HepG2 (cell line): ENCODE data around the gene CLN6. TPM values are rescaled to one million over a fixed set of nuclear protein-coding genes. Genes with fewer than 3 reads are reported as not detected.

ENCODE experiments used
- FOXP1 ChIP-seq, 2 experiments: fragments of 450-650 bp in 1 of 2; IDR thresholded peaks; 2 replicates each; pipeline ENCODE4 v1.6.1; 2017 to 2018; ENCODE audit warnings: antibody characterized with exemption in 1 of 2
- KLF11 ChIP-seq: IDR thresholded peaks from 2 replicates; pipeline ENCODE4 v1.6.1; 2016; ENCODE audit warnings: missing compliant biosample characterization
- KLF6 ChIP-seq: IDR thresholded peaks from 2 replicates; pipeline ENCODE4 v1.8.0; 2016; ENCODE audit warnings: missing biosample characterization, missing genetic modification reagents
- PAX8 ChIP-seq: sonication (generic); formaldehyde crosslinking; IDR thresholded peaks from 2 replicates; pipeline ENCODE4 v1.8.0; 2022; ENCODE audit warnings: mild to moderate bottlenecking, missing genetic modification reagents, borderline replicate concordance
- RBFOX2 ChIP-seq: fragments of 200-400 bp; formaldehyde crosslinking; IDR thresholded peaks from 2 replicates; pipeline ENCODE4 v1.6.1; 2017; ENCODE audit warnings: low read depth, mild to moderate bottlenecking, low read length
- SMAD3 ChIP-seq: sonication (generic); formaldehyde crosslinking; IDR thresholded peaks from 2 replicates; pipeline ENCODE4 v1.4.0; 2020; ENCODE audit warnings: missing genetic modification reagents
- SP1 ChIP-seq, 2 experiments: fragments of 450-650 bp in 1 of 2; sonication (generic) in 1 of 2; formaldehyde crosslinking in 1 of 2; IDR thresholded peaks; 2 replicates each; pipeline versions ENCODE4 v1.4.0 to v1.6.1; 2016 to 2020; ENCODE audit warnings: missing genetic modification reagents in 1 of 2
- TEAD2 ChIP-seq: sonication (generic); formaldehyde crosslinking; IDR thresholded peaks from 2 replicates; pipeline ENCODE4 v1.9.0; 2021; ENCODE audit warnings: missing genetic modification reagents
- ZNF335 ChIP-seq: sonication (generic); formaldehyde crosslinking; IDR thresholded peaks from 2 replicates; pipeline ENCODE4 v1.4.0; 2020; ENCODE audit warnings: missing genetic modification reagents
- ZNF605 ChIP-seq: sonication (generic); formaldehyde crosslinking; IDR thresholded peaks from 2 replicates; pipeline ENCODE4 v1.8.0; 2022; ENCODE audit warnings: mild to moderate bottlenecking, missing genetic modification reagents
- ZNF703 ChIP-seq: sonication (generic); formaldehyde crosslinking; IDR thresholded peaks from 2 replicates; pipeline ENCODE4 v1.5.1; 2020; ENCODE audit warnings: missing genetic modification reagents, mild to moderate bottlenecking, moderate library complexity, borderline replicate concordance
- polyA plus RNA-seq, 8 experiments: library from polyadenylated mRNA; depleted of rRNA in 3 of 8; stranded (reverse) in 7 of 8; unstranded in 1 of 8; fragments of >200 nt; fragmentation: Illumina TruSeq in 4 of 8; extraction: Trizol in 4 of 8; gene quantifications; 2 replicates each; pipeline versions ENCODE4 v1.2.1 to v1.2.3, GENCODE V29; 2011 to 2016; ENCODE audit warnings: low read depth in 4 of 8, missing spikeins in 1 of 8, mixed read lengths in 1 of 8; ENCODE audit not compliant: insufficient read depth in 1 of 8
- total RNA-seq, 5 experiments: library from RNA; depleted of rRNA; stranded (reverse); fragments of >200 nt; fragmentation: Illumina TruSeq; extraction: Trizol; gene quantifications; 2 replicates each; pipeline ENCODE4 v1.2.3, GENCODE V29; 2016; ENCODE audit warnings: low read depth in 1 of 5
- TF ChIP-seq, protein P1 (sequence below): sonication (generic); formaldehyde crosslinking; IDR thresholded peaks from 2 replicates; pipeline ENCODE4 v1.4.0; 2020; ENCODE audit warnings: mild to moderate bottlenecking, missing genetic modification reagents
- TF ChIP-seq, protein P2 (sequence below): sonication (generic); formaldehyde crosslinking; IDR thresholded peaks from 2 replicates; pipeline ENCODE4 v1.5.1; 2020; ENCODE audit warnings: mild to moderate bottlenecking, missing genetic modification reagents, moderate library complexity
- TF ChIP-seq, protein P3 (sequence below): sonication (generic); formaldehyde crosslinking; IDR thresholded peaks from 2 replicates; pipeline ENCODE4 v1.4.0; 2020; ENCODE audit warnings: mild to moderate bottlenecking, missing genetic modification reagents
- TF ChIP-seq, protein P4 (sequence below): sonication (generic); formaldehyde crosslinking; IDR thresholded peaks from 2 replicates; pipeline ENCODE4 v1.8.1; 2023; ENCODE audit warnings: mild to moderate bottlenecking, moderate library complexity, missing genetic modification reagents

Gene CLN6
- total and polyA plus RNA-seq, 2 of the 13 experiments (the other 11 are each of a cell fraction or from before 2014, with no cell fraction given): 24.9 to 27.1 TPM

DNA sequence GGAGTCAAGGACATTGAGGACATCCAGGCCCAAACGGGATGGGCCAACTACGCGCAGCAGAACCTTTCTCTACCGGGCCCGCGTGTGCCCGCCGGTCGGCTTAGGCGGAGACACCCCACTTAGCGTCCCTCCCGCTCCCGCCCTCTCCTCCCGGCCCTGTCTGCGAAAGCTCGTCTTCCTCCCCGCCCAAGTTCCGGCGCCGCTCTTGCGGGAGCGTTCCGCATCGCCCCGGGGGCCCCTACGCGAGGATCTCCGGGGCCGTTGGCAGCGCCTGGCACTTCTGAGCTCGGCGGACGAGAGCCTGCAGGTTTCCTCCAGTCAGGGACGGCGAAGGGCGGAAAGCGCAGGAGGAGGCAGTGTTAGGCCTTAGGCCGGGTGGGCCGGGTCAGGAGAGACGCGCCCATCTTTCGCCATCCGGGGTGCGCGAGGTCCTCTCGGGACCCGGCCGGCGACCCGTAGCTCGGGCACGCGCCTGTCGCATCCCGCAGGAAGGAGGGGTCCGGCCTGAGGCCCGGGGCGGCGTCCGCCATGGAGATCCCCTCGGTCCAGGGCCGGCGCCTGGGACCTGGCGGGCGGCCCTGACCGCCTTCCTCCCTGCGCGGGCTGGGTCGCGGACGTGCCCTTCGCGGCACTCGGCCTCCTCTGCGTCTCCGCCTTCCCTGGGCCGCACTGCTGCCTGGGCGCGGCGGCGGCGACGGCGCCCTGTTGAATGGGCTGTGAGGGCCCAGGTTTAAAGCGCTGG is 48.2 kb upstream of the CLN6 start, which contains the start of gene FEM1B (continued):
- TF ChIP-seq, protein P1, sequence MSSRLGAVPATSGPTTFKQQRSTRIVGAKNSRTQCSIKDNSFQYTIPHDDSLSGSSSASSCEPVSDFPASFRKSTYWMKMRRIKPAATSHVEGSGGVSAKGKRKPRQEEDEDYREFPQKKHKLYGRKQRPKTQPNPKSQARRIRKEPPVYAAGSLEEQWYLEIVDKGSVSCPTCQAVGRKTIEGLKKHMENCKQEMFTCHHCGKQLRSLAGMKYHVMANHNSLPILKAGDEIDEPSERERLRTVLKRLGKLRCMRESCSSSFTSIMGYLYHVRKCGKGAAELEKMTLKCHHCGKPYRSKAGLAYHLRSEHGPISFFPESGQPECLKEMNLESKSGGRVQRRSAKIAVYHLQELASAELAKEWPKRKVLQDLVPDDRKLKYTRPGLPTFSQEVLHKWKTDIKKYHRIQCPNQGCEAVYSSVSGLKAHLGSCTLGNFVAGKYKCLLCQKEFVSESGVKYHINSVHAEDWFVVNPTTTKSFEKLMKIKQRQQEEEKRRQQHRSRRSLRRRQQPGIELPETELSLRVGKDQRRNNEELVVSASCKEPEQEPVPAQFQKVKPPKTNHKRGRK (CRISPR knock-in tag): no peak
- no peak; the same call in 1 of the 2 replicates for TF ChIP-seq SMAD3 (CRISPR knock-in tag)
- TF ChIP-seq SP1 (IDR thresholded peaks at IDR 0.05): no peak
- peak; percentile 80 for TF ChIP-seq SP1 (CRISPR knock-in tag; IDR thresholded peaks at IDR 0.05)
- peak; percentile 80 for TF ChIP-seq KLF6 (CRISPR knock-in tag)
- no peak; the same call in 1 of the 2 replicates for TF ChIP-seq PAX8 (CRISPR knock-in tag)
- TF ChIP-seq KLF11: no peak
- TF ChIP-seq, protein P2, sequence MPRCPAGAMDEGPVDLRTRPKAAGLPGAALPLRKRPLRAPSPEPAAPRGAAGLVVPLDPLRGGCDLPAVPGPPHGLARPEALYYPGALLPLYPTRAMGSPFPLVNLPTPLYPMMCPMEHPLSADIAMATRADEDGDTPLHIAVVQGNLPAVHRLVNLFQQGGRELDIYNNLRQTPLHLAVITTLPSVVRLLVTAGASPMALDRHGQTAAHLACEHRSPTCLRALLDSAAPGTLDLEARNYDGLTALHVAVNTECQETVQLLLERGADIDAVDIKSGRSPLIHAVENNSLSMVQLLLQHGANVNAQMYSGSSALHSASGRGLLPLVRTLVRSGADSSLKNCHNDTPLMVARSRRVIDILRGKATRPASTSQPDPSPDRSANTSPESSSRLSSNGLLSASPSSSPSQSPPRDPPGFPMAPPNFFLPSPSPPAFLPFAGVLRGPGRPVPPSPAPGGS (CRISPR knock-in tag): peak; percentile 87
- no peak for TF ChIP-seq ZNF335 (CRISPR knock-in tag)
- TF ChIP-seq ZNF703: no peak; the same call in none of the 2 replicates
- TF ChIP-seq, protein P3, sequence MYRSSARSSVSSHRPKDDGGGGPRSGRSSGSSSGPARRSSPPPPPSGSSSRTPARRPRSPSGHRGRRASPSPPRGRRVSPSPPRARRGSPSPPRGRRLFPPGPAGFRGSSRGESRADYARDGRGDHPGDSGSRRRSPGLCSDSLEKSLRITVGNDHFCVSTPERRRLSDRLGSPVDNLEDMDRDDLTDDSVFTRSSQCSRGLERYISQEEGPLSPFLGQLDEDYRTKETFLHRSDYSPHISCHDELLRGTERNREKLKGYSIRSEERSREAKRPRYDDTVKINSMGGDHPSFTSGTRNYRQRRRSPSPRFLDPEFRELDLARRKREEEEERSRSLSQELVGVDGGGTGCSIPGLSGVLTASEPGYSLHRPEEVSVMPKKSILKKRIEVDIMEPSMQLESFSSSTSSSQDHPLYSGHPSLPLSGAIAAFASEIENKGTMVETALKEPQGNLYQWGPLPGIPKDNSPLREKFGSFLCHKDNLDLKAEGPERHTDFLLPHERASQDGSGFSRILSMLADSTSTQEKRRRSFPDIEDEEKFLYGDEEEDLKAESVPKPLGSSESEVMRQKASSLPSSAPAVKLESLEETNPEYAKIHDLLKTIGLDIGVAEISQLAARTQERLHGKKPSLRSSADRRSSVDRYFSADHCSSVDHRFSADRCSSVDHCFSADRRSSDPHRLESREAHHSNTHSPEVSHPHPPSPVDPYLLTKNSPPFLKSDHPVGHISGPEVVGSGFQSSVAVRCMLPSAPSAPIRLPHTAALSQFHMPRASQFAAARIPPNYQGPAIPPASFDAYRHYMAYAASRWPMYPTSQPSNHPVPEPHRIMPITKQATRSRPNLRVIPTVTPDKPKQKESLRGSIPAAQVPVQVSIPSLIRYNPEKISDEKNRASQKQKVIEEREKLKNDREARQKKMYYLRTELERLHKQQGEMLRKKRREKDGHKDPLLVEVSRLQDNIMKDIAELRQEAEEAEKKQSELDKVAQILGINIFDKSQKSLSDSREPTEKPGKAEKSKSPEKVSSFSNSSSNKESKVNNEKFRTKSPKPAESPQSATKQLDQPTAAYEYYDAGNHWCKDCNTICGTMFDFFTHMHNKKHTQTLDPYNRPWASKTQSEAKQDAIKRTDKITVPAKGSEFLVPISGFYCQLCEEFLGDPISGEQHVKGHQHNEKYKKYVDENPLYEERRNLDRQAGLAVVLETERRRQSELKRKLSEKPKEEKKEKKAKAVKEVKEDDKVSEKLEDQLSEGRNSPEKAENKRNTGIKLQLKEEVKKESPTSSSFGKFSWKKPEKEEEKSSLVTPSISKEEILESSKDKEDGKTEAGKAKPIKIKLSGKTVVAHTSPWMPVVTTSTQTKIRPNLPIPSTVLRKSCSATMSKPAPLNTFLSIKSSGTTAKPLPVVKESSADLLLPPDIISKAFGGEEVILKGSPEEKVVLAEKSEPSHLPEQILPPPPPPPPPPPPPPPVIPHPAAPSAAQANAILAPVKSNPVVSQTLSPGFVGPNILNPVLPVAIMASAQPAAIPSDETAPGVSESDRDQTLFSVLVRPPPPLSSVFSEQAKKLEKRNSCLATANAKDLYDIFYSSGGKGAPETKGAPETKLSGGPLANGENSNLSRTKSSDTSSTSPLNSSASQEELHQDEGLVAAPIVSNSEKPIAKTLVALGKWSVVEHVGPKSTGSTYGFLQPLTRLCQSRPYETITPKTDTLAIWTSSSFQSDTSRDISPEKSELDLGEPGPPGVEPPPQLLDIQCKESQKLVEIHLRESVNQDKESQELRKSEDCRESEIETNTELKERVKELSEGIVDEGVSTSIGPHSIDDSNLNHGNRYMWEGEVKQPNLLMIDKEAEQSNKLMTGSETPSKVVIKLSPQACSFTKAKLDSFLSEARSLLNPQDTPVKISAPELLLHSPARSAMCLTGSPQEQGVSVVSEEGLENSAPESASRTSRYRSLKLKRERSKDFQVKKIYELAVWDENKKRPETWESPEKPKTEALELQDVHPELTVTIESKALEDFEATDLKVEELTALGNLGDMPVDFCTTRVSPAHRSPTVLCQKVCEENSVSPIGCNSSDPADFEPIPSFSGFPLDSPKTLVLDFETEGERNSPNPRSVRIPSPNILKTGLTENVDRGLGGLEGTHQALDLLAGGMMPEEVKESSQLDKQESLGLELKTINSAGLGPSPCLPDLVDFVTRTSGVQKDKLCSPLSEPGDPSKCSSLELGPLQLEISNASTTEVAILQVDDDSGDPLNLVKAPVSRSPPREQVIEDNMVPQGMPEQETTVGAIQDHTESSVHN (CRISPR knock-in tag): no peak
- TF ChIP-seq, protein P4, sequence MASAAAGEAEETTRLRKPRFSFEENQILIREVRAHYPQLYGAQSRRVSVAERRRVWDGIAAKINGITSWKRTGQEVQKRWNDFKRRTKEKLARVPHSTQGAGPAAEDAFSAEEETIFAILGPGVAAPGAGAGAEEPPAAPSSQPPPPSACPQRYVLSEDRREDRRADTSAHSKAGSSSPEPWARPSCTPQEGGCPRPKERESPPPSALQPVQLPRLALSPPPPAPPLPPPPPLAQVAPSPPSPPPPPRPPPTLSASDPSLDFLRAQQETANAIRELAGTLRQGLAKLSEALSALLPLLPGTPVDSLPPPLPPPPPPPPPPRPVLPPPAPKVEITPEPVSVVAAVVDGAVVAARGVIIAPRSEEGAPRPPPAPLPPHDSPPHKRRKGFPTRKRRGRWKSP (CRISPR knock-in tag): peak; percentile 71; the same call in 1 of the 2 replicates
- peak; percentile 97 for TF ChIP-seq RBFOX2
- TF ChIP-seq ZNF605: peak; percentile 97
- no peak for TF ChIP-seq FOXP1 (IDR thresholded peaks at IDR 0.05)
- 0 out of 2 replicates have a peak, but pooled peaks have one; percentile 32 for TF ChIP-seq FOXP1 (CRISPR knock-in tag; IDR thresholded peaks at IDR 0.05)
- TF ChIP-seq TEAD2: no peak; the same call in 1 of the 2 replicates
